ENCODE measurements around the gene C8A. TPM values are rescaled to one million over a fixed set of nuclear protein-coding genes. Genes with fewer than 3 reads are reported as not detected.

C8A gene
- total and polyA plus RNA-seq, 2 of the 13 experiments (the other 11 are each of a cell fraction or from before 2014, with no cell fraction given): 10.5 to 15.0 TPM

DNA sequence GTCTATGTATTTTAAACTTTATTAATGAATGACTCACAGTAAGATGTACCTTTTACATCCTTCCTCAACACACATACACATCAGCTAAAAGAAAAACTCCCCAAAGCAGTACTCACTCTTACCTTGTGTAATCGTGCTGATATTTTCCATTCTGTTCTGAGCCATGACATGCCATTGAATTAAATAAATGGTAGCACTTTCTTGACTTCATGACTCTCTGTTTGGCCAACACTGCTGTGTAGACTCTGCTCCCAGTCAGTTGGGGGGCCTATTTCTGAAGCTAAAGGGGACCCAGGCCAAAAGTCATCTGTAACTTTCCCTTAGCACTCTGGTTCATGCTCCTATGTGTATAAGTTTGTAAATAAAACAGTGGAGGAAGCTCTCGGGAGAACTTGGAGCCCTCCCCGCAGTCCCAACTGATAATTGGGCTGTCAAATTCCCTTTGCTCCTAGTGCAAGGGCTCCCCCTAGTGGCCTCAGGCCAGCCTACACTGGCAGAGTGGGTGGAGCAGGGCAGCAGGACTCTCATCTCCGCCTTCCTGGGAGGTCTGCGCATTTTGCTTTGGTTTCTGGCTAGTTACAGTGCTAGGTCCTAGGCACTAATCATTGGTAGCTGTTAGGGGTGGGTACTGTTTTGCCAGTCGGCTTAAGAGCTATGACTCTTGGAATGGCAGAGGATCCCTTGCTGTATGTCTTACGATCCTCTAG is 33.7 kb upstream of the C8A start (continued):
- TF ChIP-seq, protein P1, sequence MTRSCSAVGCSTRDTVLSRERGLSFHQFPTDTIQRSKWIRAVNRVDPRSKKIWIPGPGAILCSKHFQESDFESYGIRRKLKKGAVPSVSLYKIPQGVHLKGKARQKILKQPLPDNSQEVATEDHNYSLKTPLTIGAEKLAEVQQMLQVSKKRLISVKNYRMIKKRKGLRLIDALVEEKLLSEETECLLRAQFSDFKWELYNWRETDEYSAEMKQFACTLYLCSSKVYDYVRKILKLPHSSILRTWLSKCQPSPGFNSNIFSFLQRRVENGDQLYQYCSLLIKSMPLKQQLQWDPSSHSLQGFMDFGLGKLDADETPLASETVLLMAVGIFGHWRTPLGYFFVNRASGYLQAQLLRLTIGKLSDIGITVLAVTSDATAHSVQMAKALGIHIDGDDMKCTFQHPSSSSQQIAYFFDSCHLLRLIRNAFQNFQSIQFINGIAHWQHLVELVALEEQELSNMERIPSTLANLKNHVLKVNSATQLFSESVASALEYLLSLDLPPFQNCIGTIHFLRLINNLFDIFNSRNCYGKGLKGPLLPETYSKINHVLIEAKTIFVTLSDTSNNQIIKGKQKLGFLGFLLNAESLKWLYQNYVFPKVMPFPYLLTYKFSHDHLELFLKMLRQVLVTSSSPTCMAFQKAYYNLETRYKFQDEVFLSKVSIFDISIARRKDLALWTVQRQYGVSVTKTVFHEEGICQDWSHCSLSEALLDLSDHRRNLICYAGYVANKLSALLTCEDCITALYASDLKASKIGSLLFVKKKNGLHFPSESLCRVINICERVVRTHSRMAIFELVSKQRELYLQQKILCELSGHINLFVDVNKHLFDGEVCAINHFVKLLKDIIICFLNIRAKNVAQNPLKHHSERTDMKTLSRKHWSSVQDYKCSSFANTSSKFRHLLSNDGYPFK (CRISPR knock-in tag; IDR thresholded peaks at IDR 0.05; ENCODE audit: borderline replicate concordance): no peak
- TF ChIP-seq ZNF740 (CRISPR knock-in tag; IDR thresholded peaks at IDR 0.05) (no peak), HNRNPLL (IDR thresholded peaks at IDR 0.05; ENCODE audit: low read depth, low read length, poor library complexity, severe bottlenecking) (peak; percentile 79), ZNF44 (CRISPR knock-in tag; IDR thresholded peaks at IDR 0.05) (no peak), KAT7 (CRISPR knock-in tag; IDR thresholded peaks at IDR 0.05; ENCODE audit: borderline replicate concordance) (no peak), ZNF639 (CRISPR knock-in tag; conservative IDR thresholded peaks at IDR 0.05) (no peak), ZNF660 (CRISPR knock-in tag; IDR thresholded peaks at IDR 0.05; ENCODE audit: borderline replicate concordance, low read depth) (no peak), ZNF280B (CRISPR knock-in tag; IDR thresholded peaks at IDR 0.05; ENCODE audit: borderline replicate concordance) (no peak), SIX1 (CRISPR knock-in tag; IDR thresholded peaks at IDR 0.05; ENCODE audit: borderline replicate concordance) (peak; percentile 25; the same call in 1 of the 2 replicates), GABPB1 (CRISPR knock-in tag; IDR thresholded peaks at IDR 0.05) (no peak; the same call in 1 of the 2 replicates), TBP (CRISPR knock-in tag; IDR thresholded peaks at IDR 0.05) (no peak), DMAP1 (CRISPR knock-in tag; IDR thresholded peaks at IDR 0.05) (no peak), ZNF230 (CRISPR knock-in tag; IDR thresholded peaks at IDR 0.05) (0 out of 2 replicates have a peak, but pooled peaks have one; percentile 41), POLR2AphosphoS5 (IDR thresholded peaks at IDR 0.05; ENCODE audit: low read depth, low read length) (no peak), ZNF121 (CRISPR knock-in tag; IDR thresholded peaks at IDR 0.05) (peak; percentile 85), ZNF737 (CRISPR knock-in tag; IDR thresholded peaks at IDR 0.05; ENCODE audit: borderline replicate concordance) (no peak), ARNT2 (CRISPR knock-in tag; IDR thresholded peaks at IDR 0.05; ENCODE audit: low read depth) (no peak), MXD1 (CRISPR knock-in tag; IDR thresholded peaks at IDR 0.05) (no peak), MZF1 (CRISPR knock-in tag; IDR thresholded peaks at IDR 0.05; ENCODE audit: borderline replicate concordance) (no peak), TGIF2 (CRISPR knock-in tag; IDR thresholded peaks at IDR 0.05) (peak; percentile 37; the same call in 1 of the 2 replicates), SNAPC2 (CRISPR knock-in tag; IDR thresholded peaks at IDR 0.05) (0 out of 2 replicates have a peak, but pooled peaks have one; percentile 19), HDAC6 (IDR thresholded peaks at IDR 0.05; ENCODE audit: low read depth, low read length) (no peak), MED8 (CRISPR knock-in tag; IDR thresholded peaks at IDR 0.05; ENCODE audit: insufficient replicate concordance) (no peak), POLR2A (IDR thresholded peaks at IDR 0.05; ENCODE audit: insufficient read depth in 1 of 2, low read depth in 2 of 2, low read length in 2 of 2) (no peak)

Measured in HepG2 (cell line).